K562 (cell line): ENCODE measurements around the gene ILF2. TPM values are rescaled to one million over a fixed set of nuclear protein-coding genes. Genes with fewer than 3 reads are reported as not detected.

Experiments used
- CBFA2T2 ChIP-seq: fragments of 450-650 bp; conservative IDR thresholded peaks from 2 replicates; pipeline ENCODE4 v1.6.1; 2017; ENCODE audit warnings: mild to moderate bottlenecking
- CBX2 ChIP-seq: fragments of 200-600 bp; sonication (generic); IDR thresholded peaks from one replicate; pipeline ENCODE4 v1.6.1; 2012; ENCODE audit warnings: mild to moderate bottlenecking, low read length, inconsistent platforms; ENCODE audit not compliant: insufficient read depth, poor library complexity, severe bottlenecking
- CREB1 ChIP-seq, 2 experiments: sonication (generic) in 1 of 2; formaldehyde crosslinking in 1 of 2; IDR thresholded peaks; 2 replicates each; pipeline versions ENCODE4 v1.6.1 to v1.8.0; 2012 to 2022; ENCODE audit warnings: inconsistent platforms in 1 of 2, mild to moderate bottlenecking in 1 of 2, missing genetic modification reagents in 1 of 2, moderate library complexity in 1 of 2
- CUX1 ChIP-seq: fragments of 200-800 bp; sonication (Bioruptor generic); IDR thresholded peaks from 2 replicates; pipeline ENCODE4 v1.6.1; 2016; ENCODE audit warnings: missing genetic modification characterization, missing compliant biosample characterization
- FUS ChIP-seq: fragments of 200-400 bp; formaldehyde crosslinking; optimal IDR thresholded peaks from 2 replicates; pipeline ENCODE3; 2017; ENCODE audit warnings: low read depth, low read length
- GABPA ChIP-seq: fragments of 200-800 bp; sonication (Bioruptor generic); conservative IDR thresholded peaks from 2 replicates; pipeline ENCODE4 v1.6.1; 2016; ENCODE audit warnings: low read depth, missing genetic modification characterization, missing compliant biosample characterization
- IFI16 ChIP-seq: fragments of 250-450 bp; sonication (Bioruptor Pico); IDR thresholded peaks from 2 replicates; pipeline ENCODE4 v2.1.2; 2022; ENCODE audit warnings: mild to moderate bottlenecking, inconsistent platforms
- MLX ChIP-seq, 2 experiments: fragments of 450-650 bp in 1 of 2; sonication (generic) in 1 of 2; formaldehyde crosslinking; conservative IDR thresholded peaks; 2 replicates each; pipeline versions ENCODE4 v1.4.0 to v1.8.1; 2020 to 2022; ENCODE audit warnings: mild to moderate bottlenecking in 1 of 2, missing genetic modification reagents in 1 of 2
- MYC ChIP-seq, 2 experiments: fragments of 250-450 bp in 1 of 2; sonication (Bioruptor Pico) in 1 of 2; IDR thresholded peaks; 2 replicates each; pipeline versions ENCODE4 v1.5.1 to v1.6.1; 2012 to 2021; ENCODE audit warnings: low read depth in 2 of 2, borderline replicate concordance in 1 of 2, improper control_type of control experiment in 1 of 2, low read length in 1 of 2, mild to moderate bottlenecking in 1 of 2, moderate library complexity in 1 of 2
- NFATC3 ChIP-seq: fragments of 450-650 bp; IDR thresholded peaks from 2 replicates; pipeline ENCODE4 v1.6.1; 2017; ENCODE audit warnings: mild to moderate bottlenecking
- NFIC ChIP-seq: fragments of 450-650 bp; IDR thresholded peaks from 2 replicates; pipeline ENCODE4 v1.6.1; 2017; ENCODE audit warnings: mild to moderate bottlenecking, inconsistent platforms
- PBX2 ChIP-seq, 2 experiments: IDR thresholded peaks in 1 of 2; conservative IDR thresholded peaks in 1 of 2; 2 replicates each; pipeline ENCODE4 v1.6.1; 2016; ENCODE audit warnings: low read depth in 2 of 2, mild to moderate bottlenecking in 1 of 2, missing compliant biosample characterization in 1 of 2, missing genetic modification characterization in 1 of 2, moderate library complexity in 1 of 2
- SAFB2 ChIP-seq: fragments of 200-400 bp; formaldehyde crosslinking; IDR thresholded peaks from 2 replicates; pipeline ENCODE4 v1.6.1; 2018; ENCODE audit warnings: borderline replicate concordance, low read length, low read depth, moderate library complexity; ENCODE audit not compliant: severe bottlenecking
- TARDBP ChIP-seq: fragments of 450-650 bp; IDR thresholded peaks from 2 replicates; pipeline ENCODE4 v1.6.1; 2016
- ZNF512 ChIP-seq: IDR thresholded peaks from 2 replicates; pipeline ENCODE4 v1.6.1; 2016; ENCODE audit warnings: missing genetic modification characterization, missing compliant biosample characterization
- polyA plus RNA-seq, 8 experiments: library from polyadenylated mRNA; depleted of rRNA in 4 of 8; stranded (reverse) in 5 of 8; unstranded in 3 of 8; fragments of >200 nt; fragmentation: Nextera tagmentation in 2 of 8; fragmentation: Illumina TruSeq in 1 of 8; extraction: Ambion mirVana in 2 of 8; extraction: Trizol in 1 of 8; gene quantifications; 2 replicates each; pipeline versions ENCODE4 v1.2.1 to v1.2.3, GENCODE V29; 2011 to 2014; ENCODE audit warnings: inconsistent platforms in 1 of 8, missing spikeins in 1 of 8
- total RNA-seq, 7 experiments: library from RNA; depleted of rRNA in 6 of 7; stranded (reverse); fragments of >200 nt in 6 of 7; fragmentation: Illumina TruSeq in 2 of 7; extraction: Trizol in 2 of 7; gene quantifications; 2 replicates each; pipeline versions ENCODE4 v1.2.1 to v1.2.3, GENCODE V29; 2011 to 2021; ENCODE audit warnings: low replicate concordance in 1 of 7

The ILF2 gene
- total and polyA plus RNA-seq, 9 of the 15 experiments (the other 6 are each of a cell fraction or from before 2014, with no cell fraction given), result 282 to 726 (median 474) TPM

- TF ChIP-seq NFATC3 (no peak; the same call in 1 of the 2 replicates), CUX1 (CRISPR knock-in tag) (peak; percentile 66; the same call in 1 of the 2 replicates), FUS (no peak), CBFA2T2 (no peak), MLX (CRISPR knock-in tag; conservative IDR thresholded peaks at IDR 0.05) (no peak), PBX2 (CRISPR knock-in tag; IDR thresholded peaks at IDR 0.05; ENCODE audit: low read depth) (no peak), PBX2 (tag; conservative IDR thresholded peaks at IDR 0.05; ENCODE audit: low read depth) (no peak; the same call in none of the 2 replicates), TARDBP (peak; percentile 53; the same call in 1 of the 2 replicates), ZNF512 (tag) (no peak), GABPA (tag) (peak; percentile 64), CBX2 (no peak), IFI16 (CRISPR knock-in tag) (no peak), CREB1 (IDR thresholded peaks at IDR 0.05) (peak; percentile 77), CREB1 (CRISPR knock-in tag; IDR thresholded peaks at IDR 0.05) (peak; percentile 86), SAFB2 (no peak), MYC (IDR thresholded peaks at IDR 0.05; ENCODE audit: low read depth, low read length) (peak; percentile 97), MYC (CRISPR knock-in tag; IDR thresholded peaks at IDR 0.05; ENCODE audit: borderline replicate concordance, low read depth) (no peak; the same call in 1 of the 2 replicates), NFIC (peak; percentile 86)
These were observed at the start of gene ILF2 (continued) for GRCh38 chr1:153670859-153671627.
